ENCODE results near the gene BCL7C. TPM values are rescaled to one million over a fixed set of nuclear protein-coding genes. Genes with fewer than 3 reads are reported as not detected.
"Not testable (repeated sequence)": the region's sequence is repeated elsewhere in the genome, so short reads cannot be mapped to it uniquely, and the experiment has no call there.

BCL7C gene
- total RNA-seq, 1 donor from 2014 or later, result 21.3 TPM

DNA sequence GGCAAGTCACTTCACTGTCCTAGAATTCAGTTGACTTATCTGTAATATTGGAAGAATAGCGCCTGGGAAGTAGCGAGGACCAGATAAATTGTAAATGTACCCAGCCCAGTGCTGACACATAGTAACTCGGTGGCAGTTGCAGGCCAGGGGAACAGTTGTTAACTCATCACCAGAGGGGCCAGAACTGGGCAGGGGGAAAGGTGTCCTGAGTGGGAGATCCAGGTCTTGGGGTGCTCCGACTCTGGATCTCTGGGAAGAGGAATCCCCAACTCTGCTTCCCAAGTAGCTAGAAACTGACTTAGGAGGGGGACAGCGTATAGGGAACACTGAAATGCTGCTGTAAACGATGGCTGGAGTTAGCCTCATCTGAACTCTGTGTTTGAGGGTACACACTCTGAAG lies 23.0 kb downstream of the BCL7C start:
- DNase-seq (ENCODE audit: low spot score), result no peak

DNA sequence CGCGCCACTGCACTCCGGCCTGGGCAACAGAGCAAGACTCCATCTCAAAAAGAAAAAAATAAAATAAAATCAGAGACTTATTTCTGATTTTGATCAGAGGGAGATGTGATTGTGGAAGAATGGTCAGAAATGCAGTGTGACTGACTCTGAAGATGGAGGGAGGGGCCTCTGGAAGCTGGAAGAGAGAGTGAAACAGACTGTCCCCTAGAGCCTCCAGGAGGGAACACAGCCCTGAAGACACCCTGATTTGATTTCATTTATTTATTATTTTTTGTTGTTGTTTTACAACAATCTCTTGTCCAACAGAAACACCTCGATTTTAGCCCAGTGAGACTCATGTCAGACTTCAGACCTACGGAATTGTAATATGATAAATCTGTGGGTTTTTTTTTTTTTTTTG lies 26.1 kb downstream of the BCL7C start:
- DNase-seq (ENCODE audit: low spot score), result no peak

DNA sequence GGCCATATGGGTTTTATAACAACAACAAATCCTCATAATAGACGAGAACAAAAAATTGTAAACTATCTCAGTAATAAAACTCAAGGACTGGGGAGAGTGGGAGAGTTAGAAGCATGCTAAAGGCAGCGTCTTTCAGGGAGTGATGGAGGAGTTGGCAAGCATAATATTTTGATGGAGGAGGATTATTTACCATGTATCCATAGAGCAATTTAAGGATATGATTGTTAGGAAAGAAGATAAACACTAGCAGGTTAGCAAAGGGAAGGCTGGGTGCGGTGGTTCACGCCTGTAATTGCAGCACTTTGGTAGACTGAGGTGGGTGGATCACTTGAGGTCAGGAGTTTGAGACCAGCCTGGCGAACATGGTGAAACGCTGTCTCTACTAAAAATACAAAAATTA lies 27.8 kb downstream of the BCL7C start:
- no peak for DNase-seq (ENCODE audit: low spot score)

DNA sequence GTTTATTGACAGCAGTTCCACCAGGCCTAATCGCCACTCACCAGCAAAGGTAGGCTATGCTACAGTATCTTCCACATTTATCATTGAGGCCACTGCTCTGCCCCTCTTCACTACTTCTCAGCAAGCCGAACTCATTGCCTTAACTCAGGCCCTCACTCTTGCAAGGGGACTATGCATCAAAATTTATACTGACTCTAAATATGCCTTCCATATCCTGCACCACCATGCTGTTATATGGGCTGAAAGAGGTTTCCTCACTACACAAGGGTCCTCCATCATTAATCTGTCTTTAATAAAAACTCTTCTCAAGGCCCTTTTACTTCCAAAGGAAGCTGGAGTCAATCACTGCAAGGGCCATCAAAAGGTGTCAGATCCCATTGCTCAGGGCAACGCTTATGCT lies 30.7 kb downstream of the BCL7C start:
- not testable (repeated sequence) for DNase-seq (ENCODE audit: low spot score)

DNA sequence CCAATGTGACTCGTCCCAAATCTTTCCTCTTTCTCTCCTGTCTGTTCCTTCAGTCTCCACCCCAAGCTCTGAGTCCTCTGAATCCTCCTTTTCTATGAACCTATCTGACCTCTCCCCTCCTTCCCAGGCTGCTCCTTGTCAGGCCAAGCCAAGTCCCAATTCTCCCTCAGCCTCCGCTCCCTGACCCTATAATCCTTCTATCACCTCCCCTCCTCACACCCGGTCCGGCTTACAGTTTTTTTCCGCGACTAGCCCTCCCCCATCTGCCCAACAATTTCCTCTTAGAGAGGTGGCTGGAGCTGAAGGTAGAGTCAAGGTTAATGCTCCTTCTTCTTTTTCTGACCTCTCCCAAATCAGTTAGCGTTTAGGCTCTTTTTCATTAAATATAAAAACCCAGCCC lies 33.1 kb downstream of the BCL7C start:
- DNase-seq (ENCODE audit: low spot score), result not testable (repeated sequence)

DNA sequence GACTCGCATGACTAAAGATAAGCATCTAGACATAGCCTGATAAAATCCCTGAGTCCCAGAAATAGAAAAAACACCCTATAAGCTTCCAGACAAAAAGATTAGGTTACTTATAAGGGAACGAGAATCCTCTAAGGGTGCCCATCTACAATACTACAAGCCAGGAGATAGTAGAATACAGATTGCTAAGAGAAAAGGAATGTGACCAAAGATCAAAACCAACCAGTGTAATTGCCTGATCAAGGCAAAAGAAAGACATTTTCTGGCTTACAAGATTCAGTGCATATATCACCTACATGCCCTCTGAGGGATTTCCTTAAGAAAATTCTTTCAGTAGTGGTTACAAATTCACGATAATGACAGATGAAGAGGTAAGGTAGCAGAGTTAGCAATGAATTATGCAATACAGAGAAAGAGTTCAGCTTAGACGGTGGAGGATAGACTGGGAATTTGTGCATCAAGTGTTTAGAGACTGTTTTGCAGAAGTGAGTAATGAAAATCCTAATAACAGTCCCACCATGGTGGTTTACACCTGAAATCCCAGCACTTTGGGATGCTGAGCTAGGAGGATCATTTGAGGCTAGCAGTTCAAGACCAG lies 35.0 kb downstream of the BCL7C start:
- DNase-seq (ENCODE audit: low spot score), result no peak

DNA sequence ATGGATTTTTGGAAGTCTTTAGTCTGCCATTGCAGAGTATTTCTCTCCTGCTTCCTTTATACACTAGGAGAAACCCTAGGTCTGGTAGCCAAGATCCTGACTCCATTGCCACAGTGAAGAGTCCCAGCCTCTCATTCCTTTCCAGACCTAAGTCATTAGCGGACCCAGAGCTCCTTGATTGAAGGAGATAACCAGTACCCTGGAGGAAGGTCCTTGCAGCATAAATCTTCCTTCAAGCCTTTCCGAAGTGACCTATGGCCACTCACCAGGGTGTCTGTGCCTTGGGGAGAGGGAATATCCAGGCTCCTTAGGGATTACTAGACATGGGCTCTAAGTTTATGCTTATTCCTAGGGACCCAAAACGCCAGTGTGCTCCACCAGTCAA lies 35.8 kb downstream of the BCL7C start:
- DNase-seq (ENCODE audit: low spot score), result no peak

DNA sequence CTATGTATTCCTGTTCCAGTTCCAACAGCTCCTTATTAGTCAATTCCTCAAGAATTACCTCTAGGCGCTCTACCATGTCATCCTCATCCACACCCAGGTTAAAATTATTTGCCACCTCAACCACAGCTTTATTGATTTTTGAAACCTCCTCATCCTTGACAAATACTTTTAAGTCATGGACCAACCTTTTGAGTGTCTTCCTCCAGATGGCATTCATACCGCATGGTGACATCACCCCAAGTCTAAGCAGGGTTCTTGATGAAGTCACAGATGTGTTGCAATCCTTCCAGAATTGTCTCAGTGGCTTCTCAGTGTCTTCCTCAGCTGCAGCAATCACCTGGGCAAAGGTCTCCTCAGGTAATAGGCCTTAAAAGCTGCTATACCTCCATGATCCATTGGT lies 40.1 kb downstream of the BCL7C start:
- no peak for DNase-seq (ENCODE audit: low spot score)

DNA sequence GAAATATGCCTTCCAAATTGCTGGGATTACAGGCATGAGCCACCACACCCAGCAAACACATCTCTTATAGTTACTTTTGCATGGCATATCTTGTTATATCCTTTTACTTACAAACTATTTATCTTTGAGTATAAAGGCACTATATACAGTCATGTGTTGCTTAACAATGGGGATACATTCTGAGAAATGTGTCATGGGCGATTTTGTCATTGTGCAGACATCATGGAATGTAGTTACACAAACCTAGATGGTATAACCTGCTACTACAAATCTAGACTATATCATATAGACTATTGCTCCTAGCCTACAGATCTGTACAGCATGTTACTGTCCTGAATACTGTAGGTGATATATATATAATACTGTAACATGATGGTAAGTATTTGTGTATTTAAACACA lies 43.6 kb downstream of the BCL7C start:
- DNase-seq (ENCODE audit: low spot score), result no peak

DNA sequence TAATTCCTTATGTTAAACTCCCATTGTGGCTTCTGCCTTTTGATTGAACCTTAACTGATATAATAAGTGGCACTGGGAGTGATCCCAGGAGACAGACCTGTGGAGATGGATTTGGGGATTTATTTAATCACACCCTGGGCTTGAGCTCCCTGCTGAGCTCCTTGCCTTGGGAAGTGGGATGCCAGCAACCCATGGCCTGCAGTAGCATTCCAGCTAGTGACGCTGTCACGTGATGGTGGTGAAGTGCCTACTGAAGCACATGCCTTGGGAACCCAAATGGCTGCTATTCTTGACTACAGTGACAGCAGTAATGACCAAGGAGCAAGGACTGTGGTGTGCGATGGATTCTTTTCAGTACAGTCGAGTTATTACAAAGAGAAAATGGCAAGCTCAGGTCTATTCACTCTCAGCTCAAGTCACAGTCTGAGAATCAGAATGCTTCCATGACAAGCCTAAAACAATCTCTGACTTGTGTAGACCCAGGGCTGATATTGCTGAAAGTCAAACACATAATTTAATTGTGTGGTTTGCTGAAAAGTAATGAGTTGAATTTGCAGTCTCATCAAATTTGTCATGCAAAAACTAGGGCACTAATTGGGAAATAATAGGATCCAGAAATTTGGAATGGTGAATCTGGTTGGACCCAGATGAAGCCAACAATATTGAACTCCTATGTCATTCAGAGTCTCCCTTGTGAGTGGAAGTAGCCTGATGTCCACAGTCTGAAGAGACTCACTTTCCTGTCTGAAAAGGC lies 47.1 kb downstream of the BCL7C start:
- no peak for DNase-seq (ENCODE audit: low spot score)

DNA sequence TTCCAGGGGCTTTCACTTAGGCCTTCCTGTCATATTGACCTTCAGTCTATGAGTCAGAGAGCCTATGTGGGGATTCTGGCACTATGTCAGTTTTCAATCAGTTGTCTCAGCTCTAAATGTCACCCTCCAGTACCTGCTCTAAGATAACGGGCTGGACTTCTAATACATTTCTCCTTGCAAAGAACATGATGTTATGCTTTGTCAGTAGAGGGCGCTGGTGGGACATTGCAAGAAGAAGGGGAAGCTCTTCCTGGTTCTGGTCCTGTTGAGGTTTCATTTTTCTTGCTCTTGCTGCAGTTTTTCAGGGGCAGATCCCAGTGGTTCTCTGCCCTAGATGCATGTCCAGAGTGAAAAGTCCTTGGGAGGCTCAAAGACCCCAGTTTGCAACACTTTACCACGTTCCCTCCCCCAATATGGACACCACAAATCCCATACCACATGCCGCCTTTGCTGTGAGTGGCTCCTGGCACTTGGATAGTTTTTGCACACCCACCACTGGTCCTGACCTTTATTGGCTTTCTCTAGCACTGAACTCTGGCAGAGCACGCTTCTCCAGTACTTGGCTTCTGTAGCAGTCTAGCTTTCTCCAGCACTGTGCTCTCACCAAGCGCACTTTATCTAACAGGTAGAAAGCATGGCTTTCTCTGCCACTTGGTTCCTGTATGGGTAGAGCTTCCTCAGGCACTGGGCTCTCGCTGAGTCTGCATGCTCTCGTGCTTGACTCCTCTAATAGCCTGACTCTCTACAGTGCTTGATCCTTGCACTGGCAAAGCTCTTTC lies 49.0 kb downstream of the BCL7C start:
- DNase-seq (ENCODE audit: low spot score), result no peak

DNA sequence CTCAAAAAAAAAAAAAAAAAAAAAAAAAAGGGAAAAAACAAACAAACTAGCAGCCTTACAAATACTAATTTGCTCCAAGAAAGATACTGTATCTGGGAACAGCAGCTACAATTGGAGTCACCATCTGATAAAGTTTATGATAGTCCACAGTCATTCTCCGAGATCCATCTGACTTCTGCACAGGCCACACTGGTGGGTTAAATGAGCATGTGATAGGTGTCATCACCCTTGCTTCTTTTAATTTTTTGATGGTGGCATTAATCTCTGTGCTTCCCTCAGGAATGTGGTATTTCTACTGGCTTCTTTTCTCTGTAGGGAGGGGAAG lies 49.6 kb downstream of the BCL7C start:
- DNase-seq (ENCODE audit: low spot score), result no peak

DNA sequence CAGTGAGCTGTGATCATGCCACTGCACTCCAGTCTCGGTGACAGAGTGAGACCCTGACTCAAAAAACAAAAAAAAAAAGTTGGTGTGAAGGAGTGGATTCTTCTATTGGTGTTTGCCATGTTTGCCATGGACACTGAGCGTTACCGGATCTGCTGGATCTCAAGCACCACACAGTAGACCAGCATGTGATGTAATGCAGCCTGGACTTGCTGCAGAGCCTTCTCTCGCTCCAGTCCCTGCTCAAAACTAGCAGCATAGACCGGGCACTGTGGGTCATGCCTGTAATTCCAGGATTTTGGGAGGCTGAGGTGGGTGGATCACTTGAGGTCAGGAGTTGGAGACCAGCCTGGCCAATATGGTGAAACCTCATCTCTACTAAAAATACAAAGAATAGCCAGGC lies 50.4 kb downstream of the BCL7C start:
- no peak for DNase-seq (ENCODE audit: low spot score)

DNA sequence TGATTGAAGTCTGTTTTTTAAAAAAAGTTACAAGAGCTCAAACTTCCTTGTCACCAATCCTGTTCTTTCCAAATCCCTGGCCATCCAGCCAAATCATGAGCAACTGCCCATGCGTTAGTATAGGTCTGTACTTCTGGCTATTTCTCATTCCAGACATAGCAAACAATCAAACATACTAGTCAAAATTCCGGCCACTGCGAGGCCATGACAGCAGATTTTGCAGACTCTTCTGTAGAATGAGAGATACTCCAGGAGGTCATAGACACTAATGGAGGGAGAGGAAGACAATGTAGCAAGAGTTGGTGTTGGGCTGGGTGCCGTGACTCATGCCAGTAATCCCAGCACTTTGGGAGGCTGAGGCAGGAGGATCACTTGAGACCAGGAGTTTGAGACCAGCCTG lies 50.9 kb downstream of the BCL7C start:
- no peak for DNase-seq (ENCODE audit: low spot score)

DNA sequence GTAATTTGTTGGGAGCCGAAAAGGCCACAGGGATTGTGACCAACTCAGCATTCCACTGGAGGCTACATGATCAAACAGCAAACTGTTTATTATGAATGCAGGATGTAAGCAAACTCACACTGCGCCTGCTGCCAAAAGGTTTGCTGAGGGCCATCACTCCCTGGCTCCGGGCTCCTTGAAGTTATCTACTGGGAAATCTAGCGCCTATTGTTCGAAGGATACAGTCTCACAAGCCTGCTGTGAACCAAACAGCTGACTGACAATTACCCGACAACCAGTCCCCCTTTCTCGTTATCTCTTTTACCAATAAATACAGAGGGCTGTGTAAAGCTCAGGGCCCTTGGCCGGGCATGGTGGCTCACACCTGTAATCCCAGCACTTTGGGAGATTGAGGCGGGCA lies 52.5 kb downstream of the BCL7C start:
- no peak for DNase-seq (ENCODE audit: low spot score)

DNA sequence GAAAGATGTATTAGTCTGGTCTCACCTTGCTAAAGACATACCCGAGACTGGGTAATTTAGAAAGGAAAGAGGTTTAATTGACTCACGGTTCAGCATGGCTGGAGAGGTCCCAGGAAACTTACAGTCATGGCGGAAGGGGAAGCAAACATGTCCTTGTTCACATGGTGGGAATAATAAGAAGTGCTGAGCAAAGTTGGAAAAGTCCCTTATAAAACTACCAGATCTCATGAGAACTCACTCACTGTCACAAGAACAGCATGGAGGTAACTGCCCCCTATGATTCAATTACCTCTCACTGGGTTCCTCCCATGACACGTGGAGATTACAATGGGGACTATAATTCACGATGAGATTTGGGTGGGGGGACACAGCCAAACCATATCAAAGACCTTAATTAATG lies 53.3 kb downstream of the BCL7C start:
- DNase-seq (ENCODE audit: low spot score), result no peak

DNA sequence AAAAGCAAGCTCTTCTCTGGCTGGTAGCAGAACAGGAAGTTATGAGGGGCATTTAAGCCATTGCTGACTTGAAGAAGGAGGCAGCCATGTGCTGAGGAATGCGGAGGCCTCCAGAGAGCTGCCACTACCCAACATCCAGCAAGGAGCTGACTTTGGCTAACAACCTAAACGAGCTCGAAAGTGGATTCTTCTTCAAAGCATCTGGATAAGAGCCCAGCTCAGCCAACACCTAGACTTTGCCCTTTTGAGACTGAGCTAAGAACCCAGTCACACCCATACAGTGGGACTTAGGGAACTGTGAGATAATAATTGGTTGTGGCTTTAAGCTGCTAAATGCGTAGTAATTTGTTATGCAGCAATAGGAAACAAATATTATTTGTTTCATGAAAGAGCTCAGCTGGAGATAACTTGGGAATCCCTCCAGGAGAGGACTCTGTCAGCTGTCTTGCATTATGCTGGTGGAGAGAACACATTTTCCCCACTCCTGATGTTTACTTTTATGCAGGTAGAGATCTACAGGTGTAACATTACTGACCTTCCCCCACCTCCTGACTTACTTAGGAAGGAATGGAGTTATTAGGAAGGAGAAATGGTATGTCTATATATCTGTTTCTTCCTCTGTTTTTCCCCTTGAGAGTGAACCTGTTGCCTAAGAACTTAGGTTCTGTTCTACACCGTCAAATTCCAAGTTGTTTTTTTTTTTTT lies 54.2 kb downstream of the BCL7C start:
- no peak for DNase-seq (ENCODE audit: low spot score)

DNA sequence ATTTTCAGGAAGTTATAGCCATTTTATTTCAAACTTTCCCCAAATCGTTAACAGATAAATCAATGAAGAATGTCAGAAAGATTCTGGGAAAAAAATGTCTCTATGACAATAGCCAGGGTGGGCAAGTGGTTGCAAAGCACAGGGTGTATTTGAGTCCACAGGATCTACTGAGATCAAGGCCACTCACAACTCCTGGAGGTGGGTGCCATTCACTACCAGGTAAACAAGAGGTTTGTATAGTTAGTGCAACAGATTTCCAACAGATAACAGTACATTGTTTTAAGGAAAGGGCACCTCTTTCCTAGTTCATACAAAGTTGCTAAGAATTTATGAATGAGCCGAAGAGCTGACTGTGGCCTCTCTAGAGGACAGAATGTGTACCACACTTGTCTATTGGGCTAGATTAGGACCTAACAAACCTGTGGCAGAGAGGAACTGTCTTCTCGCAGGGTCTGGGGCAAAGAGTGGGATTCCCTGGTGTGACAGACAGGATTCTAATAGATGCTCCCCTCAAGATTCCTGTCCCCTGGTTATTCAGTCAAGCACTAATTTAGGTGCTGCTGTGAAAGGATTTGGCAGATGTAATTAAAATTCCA lies 54.9 kb downstream of the BCL7C start:
- no peak for DNase-seq (ENCODE audit: low spot score)

DNA sequence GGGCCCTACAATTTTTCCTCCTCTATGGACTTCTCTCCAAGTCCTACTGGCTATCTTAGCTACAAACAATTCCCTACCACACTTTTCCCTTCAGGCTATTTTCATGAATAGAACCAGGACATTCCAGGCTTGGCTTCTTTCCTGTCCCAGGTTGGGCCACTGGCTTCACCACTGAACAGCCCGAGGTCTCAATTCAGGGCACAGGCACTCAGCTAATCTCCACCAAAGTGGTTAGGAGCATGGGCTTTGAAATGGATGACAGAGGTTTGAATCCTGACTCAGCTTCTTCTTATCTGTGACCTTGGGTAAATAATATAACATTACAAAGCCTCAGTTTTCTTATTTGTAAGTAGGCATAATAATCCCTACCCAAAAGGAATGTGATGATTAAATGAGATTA lies 56.0 kb downstream of the BCL7C start:
- DNase-seq (ENCODE audit: low spot score), result no peak

All from mesenteric fat pad (tissue), 1 donor.